NB4 (cell line): Measurements from ENCODE around the gene NPAS2.

ENCODE experiments used
- DNase-seq: peaks from one replicate; pipeline ENCODE4 v3.0.0; 2010; ENCODE audit warnings: low read depth
- H3K4me3 ChIP-seq: one replicate; pipeline ENCODE4 v1.5.1; 2011; ENCODE audit warnings: mild to moderate bottlenecking, low read depth, low read length, moderate library complexity
- CTCF ChIP-seq: IDR thresholded peaks from one replicate; pipeline ENCODE4 v1.5.1; 2012; ENCODE audit warnings: low read depth, low read length
- MAX ChIP-seq: IDR thresholded peaks from 2 replicates; pipeline ENCODE4 v1.6.1; 2011; ENCODE audit warnings: low read depth, low read length
- MYC ChIP-seq: IDR thresholded peaks from 2 replicates; pipeline ENCODE4 v1.6.1; 2011; ENCODE audit warnings: low read depth, low read length
- POLR2A ChIP-seq: IDR thresholded peaks from 2 replicates; pipeline ENCODE4 v1.6.1; 2011; ENCODE audit warnings: mild to moderate bottlenecking; ENCODE audit not compliant: insufficient read length; ENCODE audit errors: extremely low read depth

NPAS2 gene

GRCh38 chr2:100939445-100939844 lies 119.5 kb downstream of the NPAS2 start:
- DNase-seq, result no peak
- no peak for TF ChIP-seq MAX
- H3K4me3 ChIP-seq, result no peak overlapping the region

- no peak for DNase-seq
- H3K4me3 ChIP-seq, result no peak overlapping the region
- TF ChIP-seq CTCF, result no peak
- TF ChIP-seq MAX, result no peak
- no peak for TF ChIP-seq MYC
- no peak for TF ChIP-seq POLR2A
Measured at GRCh38 chr2:100940240-100940639, 120.3 kb downstream of the NPAS2 start.

GRCh38 chr2:100940766-100941645 lies 121.1 kb downstream of the NPAS2 start:
- no peak overlapping the region for H3K4me3 ChIP-seq
- no peak for DNase-seq
- TF ChIP-seq CTCF (no peak), MAX (no peak), MYC (no peak), POLR2A (no peak)

- H3K4me3 ChIP-seq, result no peak overlapping the region
- no peak for DNase-seq
- TF ChIP-seq POLR2A (no peak), CTCF (no peak), MAX (no peak), MYC (no peak)
Measured at GRCh38 chr2:100941646-100942240, 121.8 kb downstream of the NPAS2 start.

GRCh38 chr2:100944617-100945432 lies 124.9 kb downstream of the NPAS2 start:
- H3K4me3 ChIP-seq, result no peak overlapping the region
- DNase-seq, result no peak
- TF ChIP-seq MAX (no peak), MYC (no peak), POLR2A (no peak), CTCF (no peak)

GRCh38 chr2:100945433-100945740 lies 125.4 kb downstream of the NPAS2 start:
- TF ChIP-seq MAX, result no peak
- no peak for TF ChIP-seq POLR2A
- no peak for TF ChIP-seq MYC
- TF ChIP-seq CTCF, result no peak
- no peak for DNase-seq
- H3K4me3 ChIP-seq, result no peak overlapping the region
